Tongue (tissue), 2 donors: ENCODE results near the gene ZNF579. TPM values are rescaled to one million over a fixed set of nuclear protein-coding genes. Genes with fewer than 3 reads are reported as not detected.

Source experiments
- DNase-seq: peaks from one replicate; pipeline ENCODE4 v3.0.0-alpha.2; 2015
- total RNA-seq: library from RNA; depleted of rRNA; stranded (reverse); fragments of >200 nt; gene quantifications from one replicate; pipeline ENCODE4 v1.2.3, GENCODE V29; 2014

The ZNF579 gene, protein sequence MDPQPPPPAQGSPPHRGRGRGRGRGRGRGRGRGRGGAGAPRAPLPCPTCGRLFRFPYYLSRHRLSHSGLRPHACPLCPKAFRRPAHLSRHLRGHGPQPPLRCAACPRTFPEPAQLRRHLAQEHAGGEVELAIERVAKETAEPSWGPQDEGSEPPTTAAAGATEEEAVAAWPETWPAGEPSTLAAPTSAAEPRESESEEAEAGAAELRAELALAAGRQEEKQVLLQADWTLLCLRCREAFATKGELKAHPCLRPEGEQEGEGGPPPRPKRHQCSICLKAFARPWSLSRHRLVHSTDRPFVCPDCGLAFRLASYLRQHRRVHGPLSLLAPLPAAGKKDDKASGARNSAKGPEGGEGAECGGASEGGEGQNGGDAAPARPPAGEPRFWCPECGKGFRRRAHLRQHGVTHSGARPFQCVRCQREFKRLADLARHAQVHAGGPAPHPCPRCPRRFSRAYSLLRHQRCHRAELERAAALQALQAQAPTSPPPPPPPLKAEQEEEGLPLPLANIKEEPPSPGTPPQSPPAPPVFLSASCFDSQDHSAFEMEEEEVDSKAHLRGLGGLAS
- total RNA-seq = 4.1 TPM

DNA sequence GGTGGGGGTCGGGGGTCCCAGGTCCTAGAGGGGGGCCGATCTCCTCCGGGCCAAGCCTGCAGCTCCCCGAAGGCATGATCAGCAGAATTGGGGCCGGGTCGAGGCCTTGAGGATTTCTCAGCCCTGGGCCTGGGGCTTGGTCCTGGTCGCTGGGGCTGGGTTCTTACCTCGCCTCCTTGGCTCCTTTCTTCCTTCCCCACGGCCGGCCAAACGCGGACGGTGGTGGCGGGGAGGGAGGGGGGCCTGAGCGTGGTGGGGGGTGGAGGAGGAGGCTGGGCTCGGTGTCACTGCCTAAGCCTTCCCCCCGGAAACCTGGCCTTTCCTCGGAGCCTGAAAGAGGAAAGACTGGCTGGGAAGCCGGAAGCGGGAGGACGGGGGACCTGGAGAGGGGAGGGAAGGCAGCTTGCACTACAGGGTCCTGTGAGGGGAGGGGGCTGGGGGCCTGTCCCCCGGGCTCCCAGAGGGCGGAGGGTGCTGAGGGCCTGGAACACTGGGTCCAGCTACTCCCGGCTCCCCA, at the start of gene ZNF579:
Gene ZNF579 (minus strand): TSS at position 221 of the 517 bp plus-strand sequence. CDS start 1,209 bp downstream, outside the sequence.
- DNase-seq = peak; percentile 96

DNA sequence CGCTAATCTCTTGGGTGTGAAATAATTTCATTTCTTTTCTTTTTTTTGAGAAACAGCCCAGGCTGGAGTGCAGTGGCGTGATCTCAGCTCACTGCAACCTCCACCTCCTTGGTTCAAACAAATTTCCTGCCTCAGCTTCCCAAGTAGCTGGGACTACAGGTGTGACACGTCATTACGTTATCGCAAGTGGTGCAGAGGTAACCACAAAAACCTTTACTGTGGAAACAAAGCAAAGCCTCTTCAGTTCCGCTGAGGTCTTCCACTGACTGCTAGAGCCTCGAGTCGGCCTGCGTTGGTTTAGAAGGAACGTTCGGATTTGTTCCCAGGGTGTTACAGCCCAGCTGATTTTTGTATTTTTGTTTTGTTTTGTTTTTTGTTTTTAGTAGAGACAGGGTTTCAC, 45.7 kb upstream of the ZNF579 start:
- DNase-seq = no peak

DNA sequence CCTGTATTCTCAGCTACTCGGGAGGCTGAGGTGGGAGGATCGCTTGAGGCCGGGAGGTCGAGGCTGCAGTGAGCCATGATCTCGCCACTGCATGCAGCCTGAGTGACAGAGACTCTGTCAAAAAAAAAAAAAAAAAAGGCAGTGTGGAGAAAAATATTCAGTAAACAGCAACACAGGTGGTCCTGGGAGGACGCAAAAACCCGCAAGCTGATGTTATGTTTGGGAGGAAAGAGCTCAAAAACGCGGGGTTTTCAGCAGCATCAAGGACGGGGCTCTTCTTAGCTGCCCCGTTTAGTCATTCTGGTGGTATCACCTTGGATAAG, 44.3 kb upstream of the ZNF579 start:
- no peak for DNase-seq

DNA sequence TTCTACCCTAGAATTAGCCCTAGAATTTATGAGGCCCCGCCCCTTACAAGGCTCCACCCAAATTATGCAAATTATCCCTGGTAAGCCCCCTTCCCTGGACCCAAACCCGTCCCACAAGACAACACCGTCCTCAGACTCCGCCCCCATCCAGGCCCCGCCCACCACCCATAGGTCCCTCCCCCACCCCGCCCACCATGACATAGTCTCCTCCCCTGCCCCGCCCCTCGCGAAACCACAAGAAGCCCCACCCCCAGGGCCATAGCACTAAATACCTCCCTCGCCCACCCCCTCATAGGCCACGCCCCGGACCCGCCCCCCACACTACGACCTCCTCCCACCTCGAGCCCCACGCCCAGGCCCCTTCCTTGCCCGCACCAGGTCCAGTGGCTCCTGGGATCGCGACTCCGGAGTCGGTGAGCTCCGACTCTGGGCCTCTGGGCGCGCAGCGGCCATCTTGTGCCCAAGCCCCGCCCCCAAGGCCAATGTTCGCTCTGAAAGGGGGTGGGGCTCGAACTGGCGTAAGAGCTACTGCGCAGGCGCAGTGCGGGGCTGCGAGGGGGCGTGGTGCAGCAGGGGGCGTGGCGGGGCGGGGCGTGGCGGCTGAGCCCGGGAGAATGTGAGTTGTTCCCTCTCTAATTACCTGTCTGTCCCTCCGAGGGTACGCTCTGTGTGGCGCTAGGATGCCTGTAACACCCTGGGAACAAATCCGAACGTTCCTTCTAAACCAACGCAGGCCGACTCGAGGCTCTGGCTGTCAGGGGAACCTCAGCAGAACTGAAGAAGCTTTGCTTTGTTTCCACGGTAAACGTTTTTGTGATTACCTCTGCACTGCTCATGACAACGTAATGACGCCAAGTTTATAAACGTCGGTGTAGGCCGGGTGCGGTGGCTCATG, 43.7 kb upstream of the ZNF579 start, which contains the start of gene ZNF784:
Gene ZNF784 (minus strand): TSS at position 458 of the 895 bp plus-strand sequence. CDS start 5 bp downstream, at position 453.
- DNase-seq = peak; percentile 98

DNA sequence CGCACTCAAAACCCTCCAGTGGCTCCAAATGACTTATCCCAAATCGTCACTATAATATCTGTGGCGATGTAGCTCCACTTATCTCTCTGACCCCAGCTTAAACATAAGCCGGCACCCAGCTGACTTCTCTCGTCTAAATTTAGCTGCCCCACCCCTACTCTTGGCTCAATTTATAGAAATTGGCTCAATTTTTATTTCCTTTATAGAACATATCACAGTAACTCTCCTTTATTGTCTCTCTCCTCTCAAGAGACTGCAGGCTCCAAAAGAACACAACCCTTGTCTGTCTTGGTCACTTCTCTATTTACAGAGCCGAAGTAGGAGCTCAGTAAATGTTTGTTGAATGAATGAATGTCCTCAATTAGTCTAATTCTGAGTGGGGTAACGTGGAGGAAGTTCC, 42.9 kb upstream of the ZNF579 start:
- peak; percentile 24 for DNase-seq

DNA sequence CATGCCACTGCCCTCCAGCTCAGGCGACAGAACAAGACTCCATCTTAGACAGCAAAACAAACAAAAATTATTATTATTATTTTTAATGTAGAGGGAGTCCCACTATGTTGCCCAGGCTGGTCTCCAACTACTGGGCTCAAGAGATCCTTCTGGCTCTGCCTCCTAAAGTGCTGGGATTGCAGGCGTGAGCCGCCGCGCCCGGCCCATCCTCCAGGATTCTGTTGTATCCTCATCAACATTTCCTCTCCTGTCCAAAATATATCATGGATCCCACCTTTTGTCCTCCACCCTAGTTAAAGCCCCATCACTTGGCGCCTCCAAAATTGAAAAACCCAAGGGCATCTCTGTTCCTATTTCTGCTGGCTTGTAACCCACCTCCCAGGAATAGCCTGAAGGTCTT, 42.5 kb upstream of the ZNF579 start:
- no peak for DNase-seq

DNA sequence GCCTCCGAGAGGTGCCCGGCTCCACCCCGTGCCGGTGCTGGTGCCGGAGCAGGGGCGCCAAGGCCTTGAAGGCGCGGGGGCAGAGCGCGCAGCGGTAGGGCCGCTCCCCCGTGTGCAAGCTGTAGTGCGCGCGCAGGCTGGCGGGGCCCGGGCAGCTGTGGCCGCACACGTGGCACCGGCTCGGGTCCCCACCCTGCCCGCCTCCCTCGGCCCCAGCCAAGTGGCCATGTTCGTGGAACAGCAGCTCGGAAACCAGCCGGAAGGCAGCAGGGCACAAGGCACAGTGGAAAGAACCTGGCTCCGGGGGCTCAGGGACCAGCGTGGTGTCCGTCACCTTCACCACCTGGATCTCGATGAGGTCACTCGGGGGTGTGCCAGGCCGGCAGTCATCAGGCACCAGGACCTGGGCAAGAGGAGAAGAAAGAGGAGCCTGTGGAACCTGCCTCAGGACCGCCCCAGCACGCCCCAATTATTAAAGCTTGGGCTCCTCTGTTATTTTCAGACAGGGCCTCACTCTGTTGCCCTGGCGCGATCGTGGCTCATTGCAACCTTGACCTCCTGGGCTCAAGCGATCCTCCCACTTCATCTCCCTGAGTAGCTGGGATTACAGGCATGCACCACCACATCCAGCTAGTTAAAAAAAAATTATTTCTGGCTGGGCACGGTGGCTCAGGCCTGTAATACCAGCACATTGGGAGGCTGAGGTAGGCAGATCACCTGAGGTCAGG, 41.8 kb upstream of the ZNF579 start:
- DNase-seq = no peak

DNA sequence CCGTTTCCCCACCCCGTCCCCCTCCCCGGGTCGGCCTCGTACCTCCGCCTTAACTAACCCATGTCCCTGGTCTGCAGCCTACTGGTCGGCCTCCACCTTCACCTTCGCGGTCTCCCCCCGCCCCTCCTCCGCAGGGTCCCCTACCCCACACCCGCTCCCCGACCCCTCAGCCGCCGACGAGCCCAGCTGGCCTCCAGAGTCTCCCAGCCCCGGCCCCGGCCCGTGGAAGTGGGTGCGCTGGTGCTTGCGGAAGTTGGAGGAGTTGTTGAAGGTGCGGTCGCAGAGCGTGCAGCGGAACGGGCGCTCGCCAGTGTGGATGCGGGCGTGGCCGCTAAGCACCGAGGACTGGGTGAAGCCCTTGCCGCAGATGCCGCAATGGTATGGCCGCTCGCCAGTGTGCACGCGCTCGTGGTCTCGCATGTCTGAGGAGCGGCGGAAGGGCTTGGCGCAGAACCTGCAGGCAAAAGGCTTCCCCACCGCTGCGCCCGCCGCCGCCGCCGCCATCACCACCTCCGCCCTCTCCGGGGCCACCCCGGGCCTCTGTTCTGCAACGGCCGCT, 41.1 kb upstream of the ZNF579 start:
- no peak for DNase-seq

DNA sequence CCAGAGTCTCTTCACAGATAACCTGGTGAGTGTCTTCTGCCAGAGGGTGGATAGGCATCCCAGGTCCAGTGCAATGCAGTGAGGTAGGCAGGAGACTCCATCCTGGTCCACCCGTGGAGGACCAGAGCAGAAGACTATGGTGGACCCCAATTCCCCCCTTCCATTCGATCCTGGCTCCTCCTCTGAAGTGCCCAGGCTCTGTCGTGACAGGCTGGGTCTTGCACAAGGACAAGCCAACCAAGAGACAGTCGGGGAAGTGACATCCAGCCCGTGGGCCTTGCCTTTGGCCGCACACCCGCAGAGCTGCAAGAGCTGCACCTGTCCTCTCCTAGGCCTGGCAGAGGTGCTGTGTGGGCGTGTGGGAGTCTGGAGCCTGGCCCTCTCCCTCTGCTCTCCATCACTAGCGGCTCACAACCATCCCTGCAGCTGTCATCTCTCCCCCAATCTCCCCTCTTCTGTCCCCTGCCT, 40.6 kb upstream of the ZNF579 start:
- no peak for DNase-seq

DNA sequence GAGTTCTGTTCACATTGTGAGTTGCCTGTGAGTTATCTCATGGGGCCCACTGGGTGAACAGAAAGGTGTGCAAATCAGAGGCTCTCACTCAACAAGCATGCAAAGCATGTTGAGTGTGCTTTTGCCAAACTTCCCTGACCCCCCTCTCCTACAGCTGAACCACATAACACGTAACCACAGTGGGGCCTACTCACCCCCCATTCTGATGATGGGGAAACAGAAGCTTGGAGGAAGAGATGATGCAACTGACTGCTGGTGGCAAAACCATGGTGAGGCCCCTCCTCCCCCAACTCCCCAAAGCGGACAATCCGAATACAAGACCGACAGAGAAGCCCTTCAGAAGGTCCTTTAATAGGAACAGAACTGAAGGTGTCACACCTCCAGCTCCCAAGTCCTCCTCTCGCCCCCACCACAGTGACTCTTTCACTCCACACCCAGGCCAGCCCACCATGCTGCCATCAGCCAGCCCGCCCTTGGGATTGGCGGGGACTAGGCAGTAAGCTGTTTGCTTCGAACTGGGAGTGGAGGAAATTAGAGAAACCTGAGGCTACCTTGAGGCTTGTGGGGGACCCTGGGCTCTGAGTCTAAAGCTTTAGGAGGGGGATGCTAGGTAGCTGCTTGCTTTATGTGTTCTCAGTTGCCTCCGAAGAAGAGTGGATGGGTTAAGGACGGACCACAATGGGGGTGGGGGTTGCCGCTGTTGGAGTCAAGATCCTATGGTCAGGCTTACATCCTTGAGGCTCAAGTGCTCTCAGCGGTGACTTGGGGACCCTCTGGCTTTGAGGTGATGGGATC, 40.0 kb upstream of the ZNF579 start:
- no peak for DNase-seq

DNA sequence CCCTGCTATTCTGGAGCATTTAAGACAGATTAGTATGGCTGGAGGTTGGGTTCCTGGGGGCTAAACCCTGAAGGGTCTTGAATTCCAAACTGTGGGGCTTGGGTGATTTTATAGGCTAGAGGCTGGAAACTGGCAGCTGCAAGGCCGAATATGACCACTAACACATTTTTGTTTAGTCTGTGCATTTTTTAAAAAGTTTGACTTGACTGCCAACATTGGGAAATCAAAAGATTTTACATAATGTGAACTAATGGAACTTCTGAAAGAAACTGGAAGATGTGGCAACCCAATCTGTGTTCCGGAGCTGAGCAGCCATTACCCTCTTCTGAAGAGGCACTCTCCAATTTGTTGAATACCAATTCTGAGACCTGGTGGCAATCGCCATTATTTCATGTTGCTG, 38.6 kb upstream of the ZNF579 start:
- no peak for DNase-seq

DNA sequence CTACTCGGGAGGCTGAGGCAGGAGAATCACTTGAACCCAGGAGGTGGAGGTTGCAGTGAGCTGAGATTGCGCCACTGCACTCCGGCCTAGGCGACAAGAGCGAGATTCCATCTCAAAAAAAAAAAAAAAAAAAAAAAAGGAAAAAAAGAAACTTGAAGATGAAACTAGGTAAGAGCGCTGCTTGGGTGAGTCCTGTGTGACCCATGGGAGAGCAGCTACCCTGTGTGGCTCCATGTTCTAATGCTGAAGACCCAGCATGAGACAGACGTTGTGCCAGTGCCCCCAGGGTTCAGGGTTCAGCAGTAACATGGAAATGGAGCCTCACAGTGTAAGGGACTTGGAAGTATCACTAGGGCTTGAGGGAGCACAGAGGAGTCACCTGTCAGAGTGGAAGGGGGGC, 37.8 kb upstream of the ZNF579 start:
- no peak for DNase-seq

DNA sequence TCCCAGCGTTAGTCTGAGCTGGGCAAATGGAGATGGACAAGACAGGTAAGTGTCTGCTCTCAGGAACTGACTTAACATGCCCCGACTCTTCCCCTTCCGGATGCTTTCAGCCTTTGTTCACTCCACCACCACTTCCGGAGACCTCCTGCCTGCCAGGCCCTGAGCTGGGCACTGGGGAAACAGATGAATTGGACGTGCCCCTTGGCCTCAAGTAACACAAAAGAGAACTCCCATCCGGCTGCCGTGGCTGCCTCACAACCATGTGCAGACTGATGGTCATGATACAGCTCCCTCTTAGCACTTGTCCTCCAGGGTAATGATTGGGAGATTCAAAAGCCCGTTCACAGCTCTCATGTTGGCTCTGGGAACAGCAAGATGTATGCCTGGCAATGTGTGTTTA, 36.8 kb upstream of the ZNF579 start:
- no peak for DNase-seq

DNA sequence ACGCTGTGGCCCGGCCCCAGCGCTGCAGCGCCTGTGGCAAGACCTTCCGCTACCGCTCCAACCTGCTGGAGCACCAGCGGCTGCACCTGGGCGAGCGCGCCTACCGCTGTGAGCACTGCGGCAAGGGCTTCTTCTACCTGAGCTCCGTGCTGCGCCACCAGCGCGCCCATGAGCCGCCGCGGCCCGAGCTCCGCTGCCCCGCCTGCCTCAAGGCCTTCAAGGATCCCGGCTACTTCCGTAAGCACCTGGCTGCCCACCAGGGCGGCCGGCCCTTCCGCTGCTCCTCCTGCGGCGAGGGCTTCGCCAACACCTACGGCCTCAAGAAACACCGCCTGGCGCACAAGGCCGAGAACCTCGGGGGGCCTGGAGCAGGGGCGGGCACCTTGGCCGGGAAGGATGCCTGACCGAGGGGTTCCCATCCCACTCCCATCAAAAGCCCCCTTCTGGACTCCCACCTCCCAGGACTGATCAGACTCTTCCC, 35.8 kb upstream of the ZNF579 start:
- DNase-seq = no peak

DNA sequence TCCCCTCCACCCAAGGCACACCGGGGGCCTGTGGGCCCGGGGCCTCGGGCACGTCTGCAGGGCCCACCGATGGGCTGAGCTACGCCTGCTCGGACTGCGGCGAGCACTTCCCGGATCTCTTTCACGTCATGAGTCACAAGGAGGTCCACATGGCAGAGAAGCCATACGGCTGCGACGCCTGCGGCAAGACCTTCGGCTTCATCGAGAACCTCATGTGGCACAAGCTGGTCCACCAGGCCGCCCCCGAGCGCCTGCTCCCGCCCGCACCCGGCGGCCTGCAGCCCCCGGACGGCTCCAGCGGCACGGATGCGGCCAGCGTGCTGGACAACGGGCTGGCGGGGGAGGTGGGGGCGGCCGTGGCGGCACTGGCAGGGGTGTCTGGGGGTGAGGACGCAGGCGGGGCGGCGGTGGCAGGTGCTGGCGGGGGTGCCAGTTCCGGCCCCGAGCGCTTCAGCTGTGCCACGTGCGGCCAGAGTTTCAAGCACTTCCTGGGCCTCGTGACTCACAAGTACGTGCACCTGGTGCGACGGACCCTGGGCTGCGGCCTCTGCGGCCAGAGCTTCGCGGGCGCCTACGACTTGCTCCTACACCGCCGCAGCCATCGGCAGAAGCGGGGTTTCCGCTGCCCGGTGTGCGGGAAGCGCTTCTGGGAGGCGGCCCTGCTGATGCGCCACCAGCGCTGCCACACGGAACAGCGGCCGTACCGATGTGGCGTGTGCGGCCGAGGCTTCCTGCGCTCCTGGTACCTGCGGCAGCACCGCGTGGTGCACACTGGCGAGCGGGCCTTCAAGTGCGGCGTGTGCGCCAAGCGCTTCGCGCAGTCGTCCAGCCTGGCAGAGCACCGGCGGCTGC, 35.1 kb upstream of the ZNF579 start:
- no peak for DNase-seq

DNA sequence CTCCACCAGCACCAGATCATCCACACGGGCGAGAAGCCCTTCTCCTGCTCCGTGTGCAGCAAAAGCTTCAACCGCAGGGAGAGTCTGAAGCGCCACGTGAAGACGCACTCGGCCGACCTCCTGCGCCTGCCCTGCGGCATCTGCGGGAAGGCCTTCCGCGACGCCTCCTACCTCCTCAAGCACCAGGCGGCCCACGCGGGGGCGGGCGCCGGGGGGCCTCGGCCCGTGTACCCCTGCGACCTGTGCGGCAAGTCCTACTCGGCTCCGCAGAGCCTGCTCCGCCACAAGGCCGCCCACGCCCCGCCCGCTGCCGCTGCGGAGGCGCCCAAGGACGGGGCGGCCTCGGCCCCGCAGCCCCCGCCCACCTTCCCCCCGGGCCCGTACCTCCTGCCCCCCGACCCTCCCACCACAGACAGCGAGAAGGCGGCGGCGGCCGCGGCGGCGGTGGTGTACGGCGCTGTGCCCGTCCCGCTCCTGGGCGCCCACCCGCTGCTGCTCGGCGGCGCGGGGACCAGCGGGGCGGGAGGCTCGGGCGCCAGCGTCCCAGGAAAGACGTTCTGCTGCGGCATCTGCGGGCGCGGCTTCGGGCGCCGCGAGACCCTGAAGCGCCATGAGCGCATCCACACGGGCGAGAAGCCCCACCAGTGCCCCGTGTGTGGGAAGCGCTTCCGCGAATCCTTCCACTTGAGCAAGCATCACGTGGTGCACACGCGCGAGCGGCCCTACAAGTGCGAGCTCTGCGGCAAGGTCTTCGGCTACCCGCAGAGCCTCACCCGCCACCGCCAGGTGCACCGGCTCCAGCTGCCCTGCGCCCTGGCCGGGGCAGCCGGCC, 34.3 kb upstream of the ZNF579 start:
- no peak for DNase-seq

DNA sequence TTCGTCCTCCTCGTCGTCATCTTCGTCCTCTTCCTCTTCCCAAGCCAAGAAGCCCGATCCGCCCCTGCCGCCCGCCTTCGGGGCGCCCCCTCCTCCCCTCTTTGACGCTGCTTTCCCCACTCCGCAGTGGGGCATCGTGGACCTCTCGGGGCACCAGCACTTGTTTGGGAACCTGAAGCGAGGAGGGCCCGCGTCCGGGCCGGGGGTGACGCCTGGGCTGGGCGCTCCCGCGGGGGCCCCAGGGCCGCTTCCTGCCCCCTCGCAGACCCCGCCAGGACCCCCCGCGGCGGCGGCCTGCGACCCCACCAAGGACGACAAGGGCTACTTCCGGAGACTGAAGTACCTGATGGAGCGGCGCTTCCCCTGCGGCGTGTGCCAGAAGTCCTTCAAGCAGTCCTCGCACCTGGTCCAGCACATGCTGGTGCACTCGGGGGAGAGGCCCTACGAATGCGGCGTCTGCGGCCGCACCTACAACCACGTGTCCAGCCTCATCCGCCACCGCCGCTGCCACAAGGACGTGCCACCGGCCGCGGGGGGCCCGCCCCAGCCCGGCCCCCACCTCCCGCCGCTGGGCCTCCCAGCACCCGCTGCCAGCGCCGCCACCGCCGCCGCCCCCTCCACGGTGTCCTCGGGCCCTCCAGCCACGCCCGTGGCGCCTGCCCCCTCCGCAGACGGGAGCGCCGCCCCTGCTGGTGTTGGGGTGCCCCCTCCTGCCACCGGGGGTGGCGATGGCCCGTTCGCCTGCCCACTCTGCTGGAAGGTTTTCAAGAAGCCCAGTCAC, 33.5 kb upstream of the ZNF579 start:
- DNase-seq = no peak

DNA sequence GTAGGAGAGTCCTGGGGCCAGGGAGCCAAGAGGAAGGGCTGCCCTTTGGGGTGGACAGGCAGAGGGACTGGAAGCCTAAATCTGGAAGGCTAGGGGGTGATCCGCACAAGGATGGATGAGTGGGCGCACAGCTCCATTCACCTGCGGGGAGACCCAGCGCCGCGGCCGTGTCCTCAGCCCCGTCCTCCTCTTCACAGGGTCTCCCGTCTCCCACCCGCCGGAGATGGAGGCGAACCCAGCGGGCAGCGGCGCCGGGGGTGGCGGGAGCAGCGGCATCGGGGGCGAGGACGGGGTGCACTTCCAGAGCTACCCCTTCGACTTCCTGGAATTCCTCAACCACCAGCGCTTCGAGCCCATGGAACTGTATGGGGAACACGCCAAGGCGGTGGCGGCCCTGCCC, 32.7 kb upstream of the ZNF579 start:
- no peak for DNase-seq
